Peyer's patch (tissue), 4 donors: ENCODE results near the gene COPG2.

Experiments
- POLR2A ChIP-seq, 2 donors: fragments of 450-650 bp; IDR thresholded peaks; one replicate each; pipeline ENCODE4 v1.5.1; 2017; ENCODE audit warnings: antibody characterized with exemption in 2 of 2, mild to moderate bottlenecking in 2 of 2, moderate library complexity in 2 of 2
- TF ChIP-seq, protein P1 (sequence below), 6 experiments: fragments of 450-650 bp in 4 of 6; fragments of 200-600 bp in 2 of 6; sonication (generic) in 1 of 6; IDR thresholded peaks; one replicate each; pipeline ENCODE4 v1.5.1; 2017 to 2019; ENCODE audit warnings: antibody characterized with exemption in 6 of 6, mild to moderate bottlenecking in 3 of 6, moderate library complexity in 1 of 6

DNA sequence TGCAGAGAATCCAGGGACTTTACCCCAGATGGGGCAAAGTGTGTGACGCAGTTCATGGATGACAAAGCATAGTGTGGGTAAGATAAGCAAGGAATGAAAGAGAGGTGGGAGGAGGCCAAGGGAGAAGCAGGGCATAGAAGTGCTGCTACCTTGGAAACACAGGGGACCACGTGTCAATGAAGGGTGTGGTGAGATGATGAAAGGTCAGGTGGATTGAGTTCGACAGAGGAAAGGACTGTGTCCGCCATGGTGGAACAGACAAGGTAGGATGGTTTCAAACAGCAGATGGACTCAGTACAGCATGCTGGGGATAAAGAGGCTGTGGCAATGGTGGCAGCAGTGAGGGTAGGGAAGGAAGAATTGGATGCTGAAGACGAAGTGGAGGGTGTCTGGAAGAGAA, 143.9 kb downstream of the COPG2 start:
- TF ChIP-seq, protein P1, sequence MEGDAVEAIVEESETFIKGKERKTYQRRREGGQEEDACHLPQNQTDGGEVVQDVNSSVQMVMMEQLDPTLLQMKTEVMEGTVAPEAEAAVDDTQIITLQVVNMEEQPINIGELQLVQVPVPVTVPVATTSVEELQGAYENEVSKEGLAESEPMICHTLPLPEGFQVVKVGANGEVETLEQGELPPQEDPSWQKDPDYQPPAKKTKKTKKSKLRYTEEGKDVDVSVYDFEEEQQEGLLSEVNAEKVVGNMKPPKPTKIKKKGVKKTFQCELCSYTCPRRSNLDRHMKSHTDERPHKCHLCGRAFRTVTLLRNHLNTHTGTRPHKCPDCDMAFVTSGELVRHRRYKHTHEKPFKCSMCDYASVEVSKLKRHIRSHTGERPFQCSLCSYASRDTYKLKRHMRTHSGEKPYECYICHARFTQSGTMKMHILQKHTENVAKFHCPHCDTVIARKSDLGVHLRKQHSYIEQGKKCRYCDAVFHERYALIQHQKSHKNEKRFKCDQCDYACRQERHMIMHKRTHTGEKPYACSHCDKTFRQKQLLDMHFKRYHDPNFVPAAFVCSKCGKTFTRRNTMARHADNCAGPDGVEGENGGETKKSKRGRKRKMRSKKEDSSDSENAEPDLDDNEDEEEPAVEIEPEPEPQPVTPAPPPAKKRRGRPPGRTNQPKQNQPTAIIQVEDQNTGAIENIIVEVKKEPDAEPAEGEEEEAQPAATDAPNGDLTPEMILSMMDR (IDR thresholded peaks at IDR 0.05), result no peak
- TF ChIP-seq POLR2A (IDR thresholded peaks at IDR 0.05), result no peak
